Hematopoietic multipotent progenitor cell treated with erythropoietin and hydrocortisone succinate and interleukin-3 and kit ligand, for 8 days (in vitro differentiated cells): ENCODE measurements around the gene MPST.
A peak's percentile ranks its signal among the peaks of the same experiment; 100 is the strongest.

Experiments used
- DNase-seq: peaks from one replicate; pipeline ENCODE4 v3.0.0-alpha.2; 2015

The MPST gene

DNA sequence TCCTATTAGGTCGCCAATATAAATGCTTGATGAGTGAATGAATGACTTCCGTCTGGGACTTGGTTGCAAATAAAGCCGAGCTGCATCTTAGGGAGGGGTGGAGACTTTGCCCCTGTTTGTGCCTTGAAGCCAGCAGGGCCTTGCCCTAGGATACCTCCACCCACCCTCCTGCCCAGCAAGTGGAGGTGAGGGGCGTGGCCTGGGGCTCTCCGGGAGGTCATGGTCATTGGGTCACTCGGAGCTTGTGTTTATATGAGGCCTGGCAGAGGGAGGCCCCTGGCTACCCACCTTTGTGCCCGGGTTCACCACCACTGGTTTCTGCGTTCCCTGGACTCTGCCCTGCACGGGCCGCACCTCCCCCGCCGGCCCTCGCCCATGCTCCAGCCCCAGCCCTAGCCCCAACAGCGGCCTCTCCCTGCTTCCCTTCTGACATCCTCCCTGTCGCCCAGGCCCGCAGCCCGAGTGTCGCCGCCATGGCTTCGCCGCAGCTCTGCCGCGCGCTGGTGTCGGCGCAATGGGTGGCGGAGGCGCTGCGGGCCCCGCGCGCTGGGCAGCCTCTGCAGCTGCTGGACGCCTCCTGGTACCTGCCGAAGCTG is 4.3 kb downstream of the MPST start:
- DNase-seq: no peak

DNA sequence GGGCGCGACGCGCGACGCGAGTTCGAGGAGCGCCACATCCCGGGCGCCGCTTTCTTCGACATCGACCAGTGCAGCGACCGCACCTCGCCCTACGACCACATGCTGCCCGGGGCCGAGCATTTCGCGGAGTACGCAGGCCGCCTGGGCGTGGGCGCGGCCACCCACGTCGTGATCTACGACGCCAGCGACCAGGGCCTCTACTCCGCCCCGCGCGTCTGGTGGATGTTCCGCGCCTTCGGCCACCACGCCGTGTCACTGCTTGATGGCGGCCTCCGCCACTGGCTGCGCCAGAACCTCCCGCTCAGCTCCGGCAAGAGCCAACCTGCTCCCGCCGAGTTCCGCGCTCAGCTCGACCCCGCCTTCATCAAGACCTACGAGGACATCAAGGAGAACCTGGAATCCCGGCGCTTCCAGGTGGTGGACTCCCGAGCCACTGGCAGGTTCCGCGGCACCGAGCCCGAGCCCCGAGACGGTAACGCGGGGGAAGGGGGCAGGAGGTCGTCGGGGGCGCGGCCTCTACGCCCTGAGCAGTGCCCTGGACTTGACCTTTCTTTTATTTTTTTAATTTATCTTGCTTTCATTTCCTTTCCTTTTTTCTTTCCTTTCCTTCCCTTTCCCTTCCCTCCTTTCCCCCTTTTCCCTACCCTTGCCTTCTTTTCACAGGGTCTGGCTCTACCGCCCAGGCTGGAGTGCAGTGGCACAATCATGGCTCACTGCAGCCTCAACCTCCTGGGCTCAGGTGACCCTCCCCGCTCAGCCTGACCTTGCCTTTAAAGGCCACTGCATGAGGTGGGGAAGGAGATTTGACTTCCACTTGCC is 5.0 kb downstream of the MPST start:
- no peak for DNase-seq

DNA sequence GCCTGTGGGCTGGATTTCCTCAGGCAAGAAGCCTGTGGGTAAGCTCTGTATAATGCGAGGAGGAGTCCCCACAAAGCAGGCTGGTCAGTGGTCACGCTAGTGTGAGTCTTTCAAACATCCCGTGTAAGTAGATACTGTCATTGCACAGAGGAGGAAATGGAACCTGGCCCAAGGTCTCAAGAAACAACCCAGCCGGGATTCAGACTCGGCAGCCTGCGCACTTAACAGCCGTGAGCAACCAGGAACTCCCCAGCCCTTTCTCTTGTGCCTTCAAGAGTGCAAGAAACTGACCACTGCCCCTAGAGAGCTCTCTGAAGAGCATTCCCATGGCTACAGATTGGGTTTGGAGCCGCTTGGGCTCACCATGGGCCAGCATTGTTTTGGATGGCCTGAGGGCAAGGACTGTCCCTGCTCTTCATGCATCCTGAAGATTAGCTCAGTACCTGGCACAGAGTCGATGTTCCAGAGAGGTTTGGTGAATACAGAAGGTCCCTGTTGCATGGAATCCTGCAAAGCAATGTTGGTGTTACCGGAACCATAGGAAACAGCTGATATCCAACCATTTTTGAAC is 6.0 kb downstream of the MPST start:
- DNase-seq: no peak

DNA sequence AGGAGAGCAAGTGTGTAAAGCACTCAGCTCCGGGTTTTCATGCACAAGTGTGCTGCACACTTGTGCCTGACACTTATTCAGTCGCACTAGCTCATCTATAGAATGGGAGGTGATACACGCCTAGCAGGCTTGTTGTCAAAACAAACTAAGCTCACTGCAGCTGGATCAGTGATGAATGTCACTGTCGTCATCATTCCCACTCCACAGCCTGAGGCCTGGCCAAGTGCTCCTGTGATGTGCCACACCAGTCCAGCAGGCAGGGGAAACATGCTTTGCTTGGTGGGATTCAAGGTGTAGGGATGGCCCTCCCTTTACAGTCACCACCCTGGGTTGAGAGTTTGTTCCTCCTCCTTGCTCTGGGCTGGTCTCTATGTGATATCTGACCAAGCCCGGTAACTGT is 6.8 kb downstream of the MPST start:
- no peak for DNase-seq

DNA sequence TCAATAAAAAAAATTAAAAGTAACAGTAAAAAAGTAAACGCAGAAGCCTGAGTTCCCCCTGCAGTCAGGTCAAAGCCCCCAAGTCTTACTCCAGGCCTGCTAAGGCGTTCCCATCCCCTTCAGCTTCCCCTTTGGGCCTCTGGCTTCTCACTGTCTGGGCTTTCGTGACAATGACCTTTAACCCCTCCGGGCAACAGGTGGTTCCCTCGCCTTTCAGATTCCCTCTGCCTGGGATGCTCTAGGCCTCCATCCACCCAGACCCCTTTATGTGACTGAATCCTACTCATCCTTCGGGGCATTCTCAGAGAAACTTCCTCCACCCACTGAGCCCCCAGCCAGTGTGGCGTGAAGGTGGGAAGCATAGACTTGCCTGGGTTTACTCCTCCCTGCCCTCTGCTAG is 8.0 kb downstream of the MPST start:
- no peak for DNase-seq

DNA sequence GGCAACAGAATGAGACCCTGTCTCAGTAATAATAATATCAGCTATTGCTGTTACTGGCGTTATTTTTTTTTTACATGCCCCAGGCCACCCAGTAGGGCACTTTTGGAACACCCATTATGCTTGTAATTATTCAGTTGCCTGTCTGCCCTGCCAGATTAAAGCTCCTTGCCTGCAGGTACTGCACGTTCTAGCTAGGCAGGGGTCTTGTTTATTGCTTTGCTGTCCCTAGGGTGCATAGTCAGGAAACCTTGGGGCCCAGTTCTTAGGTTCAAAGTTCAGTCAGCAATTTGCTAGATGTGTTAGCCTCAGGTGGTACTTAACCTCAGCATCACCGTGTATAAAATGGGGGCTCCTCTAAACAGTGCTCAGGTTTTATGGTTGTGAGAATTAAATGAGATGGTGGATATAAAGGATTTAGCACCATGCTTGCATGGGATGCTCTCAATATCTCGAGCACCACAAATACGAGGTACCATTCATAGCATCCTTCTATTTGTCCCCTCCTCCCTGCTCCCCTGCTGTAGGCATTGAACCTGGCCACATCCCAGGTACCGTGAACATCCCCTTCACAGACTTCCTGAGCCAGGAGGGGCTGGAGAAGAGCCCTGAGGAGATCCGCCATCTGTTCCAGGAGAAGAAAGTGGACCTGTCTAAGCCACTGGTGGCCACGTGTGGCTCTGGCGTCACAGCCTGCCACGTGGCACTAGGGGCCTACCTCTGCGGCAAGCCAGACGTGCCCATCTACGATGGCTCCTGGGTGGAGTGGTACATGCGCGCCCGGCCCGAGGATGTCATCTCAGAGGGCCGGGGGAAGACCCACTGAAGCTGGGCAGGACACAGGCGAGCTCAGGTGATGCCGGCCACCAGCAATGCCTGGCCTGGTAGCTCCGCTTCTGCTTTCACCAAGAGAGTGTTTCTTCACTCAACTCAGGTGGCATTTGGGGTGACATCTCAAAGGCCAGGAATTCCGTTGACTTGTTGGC is 9.4 kb downstream of the MPST start:
- no peak for DNase-seq

DNA sequence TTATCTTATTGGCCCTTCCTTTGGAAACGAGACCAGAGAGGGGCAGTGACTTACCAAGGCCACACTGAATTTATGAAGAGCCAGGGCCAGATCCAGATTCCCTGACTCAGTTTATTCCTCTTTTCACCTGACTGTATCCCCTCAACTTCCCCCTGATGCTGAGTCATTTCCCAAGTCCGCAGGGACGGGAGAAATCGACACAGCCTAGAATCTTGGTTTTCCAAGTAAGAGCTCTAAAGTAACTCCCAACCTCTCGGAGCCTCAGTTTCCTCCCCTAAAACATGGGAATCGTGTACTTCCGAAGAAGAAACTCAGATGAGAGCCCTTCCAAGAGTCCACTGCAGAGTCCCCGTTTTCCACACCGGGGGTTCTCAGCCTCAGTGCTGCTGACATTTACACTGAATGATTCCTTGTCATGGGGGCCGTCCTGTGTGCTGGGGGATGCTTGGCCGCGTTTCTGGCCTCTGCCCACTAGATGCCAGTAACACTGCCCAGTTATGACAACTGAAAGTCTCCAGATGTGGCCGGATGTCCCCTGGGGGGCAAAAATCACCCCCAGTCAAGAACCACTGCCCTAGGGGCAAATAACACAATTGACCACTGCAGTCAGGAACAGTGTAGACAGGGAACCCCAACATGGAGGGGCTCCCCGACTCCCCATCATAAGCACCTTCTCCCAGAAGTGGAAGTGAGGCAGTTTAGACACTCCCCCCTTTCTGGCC is 11.2 kb downstream of the MPST start:
- no peak for DNase-seq

DNA sequence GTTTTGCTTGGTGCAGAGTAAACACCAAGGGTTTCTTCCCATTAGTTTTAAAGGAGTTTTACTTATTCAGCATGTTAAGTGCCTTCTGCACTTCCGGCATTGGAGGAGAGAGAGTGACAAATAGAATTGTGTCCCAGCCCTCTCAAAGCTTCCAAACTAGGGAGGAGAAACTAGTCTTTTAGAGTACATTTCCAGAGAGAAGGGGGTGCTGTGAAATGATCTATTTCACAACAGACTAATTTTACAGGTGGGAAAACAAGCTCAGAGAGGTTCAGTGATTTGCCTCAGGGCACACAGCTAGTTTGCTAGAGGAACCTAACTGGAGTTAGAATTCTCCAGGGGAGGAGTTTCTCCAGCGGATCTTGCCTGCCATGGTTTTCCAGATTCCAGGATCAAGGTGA is 12.6 kb downstream of the MPST start:
- no peak for DNase-seq

DNA sequence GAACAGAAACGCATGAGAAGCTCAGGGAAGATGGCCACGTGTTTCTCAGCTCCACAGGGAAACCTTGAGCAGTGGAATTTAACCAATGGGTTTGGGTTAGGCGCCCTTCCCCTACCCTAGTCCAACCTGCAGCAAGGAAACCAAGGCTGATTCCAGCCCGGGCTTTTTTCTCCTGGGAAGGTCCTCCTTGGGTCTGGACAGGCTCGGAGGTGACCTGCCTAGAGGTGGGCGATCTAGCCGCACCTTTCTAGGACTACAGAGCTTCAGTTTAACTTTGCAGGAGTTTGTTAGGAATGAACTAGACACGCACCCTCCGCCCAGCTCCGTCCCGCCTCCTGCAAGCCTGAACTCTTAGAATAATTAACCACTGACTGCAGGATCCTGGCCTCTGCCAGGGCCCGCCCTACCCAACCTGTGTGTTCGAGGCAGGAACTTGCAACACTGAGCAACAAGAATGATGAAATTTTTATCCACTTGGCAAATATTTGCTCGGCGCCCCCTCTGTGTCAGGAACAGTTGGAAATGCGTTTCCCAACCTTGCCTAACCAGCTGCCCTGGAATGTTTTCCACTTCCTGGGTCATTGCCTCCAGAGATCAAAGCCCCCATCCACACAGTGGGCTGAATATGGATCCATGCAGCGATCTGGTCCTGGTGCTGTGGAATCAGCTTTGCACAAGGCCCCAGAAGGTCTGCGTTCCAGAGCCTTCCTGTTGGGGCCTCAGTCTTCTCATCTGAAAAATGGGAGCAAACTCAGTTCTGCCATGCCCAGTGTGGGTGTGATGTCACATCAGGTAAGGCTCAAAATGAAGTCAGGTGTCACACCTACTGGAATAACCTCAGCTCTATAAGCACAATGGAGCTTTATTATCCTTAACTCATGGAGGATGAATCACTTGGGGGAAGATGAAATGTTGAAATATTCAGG is 13.3 kb downstream of the MPST start:
- no peak for DNase-seq

DNA sequence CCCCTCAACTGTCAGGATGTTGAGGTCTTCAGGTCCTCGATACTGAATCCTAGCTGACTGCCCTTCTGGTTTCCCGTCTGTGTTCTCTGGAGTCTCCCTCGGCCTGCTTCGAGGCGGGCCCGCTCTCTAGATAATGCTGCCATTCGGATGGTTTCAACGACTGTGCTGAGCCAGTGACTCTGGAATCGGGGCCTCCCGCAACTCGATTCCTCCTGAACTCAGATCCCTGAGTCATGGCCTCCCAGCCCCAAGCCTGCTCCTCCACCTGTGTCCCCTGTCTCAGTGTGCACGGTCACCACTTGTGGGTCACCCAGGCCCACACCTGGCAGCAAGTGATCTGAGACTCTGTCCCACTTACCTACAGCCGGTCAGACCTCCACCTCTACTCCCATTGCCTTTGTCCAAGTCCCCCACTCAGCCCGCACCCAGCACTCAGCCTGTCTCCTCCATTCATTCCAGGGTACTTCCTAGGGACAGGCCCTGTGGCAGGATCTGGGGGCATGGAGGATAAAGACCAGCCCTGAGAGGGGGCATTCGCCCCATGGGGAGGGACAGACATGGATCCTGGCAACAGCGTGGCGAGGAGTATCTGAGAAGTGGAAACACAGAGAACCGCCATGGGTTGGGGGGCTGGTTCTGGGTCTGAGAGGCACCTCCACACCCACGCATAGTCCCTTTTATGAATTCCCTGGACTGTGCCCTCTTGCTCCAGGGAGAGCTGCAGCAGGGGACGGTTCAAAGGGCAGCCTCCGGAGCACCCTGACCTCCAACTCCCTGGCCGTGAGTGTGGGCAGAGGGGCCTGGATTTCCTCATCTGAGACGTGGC is 14.3 kb downstream of the MPST start:
- DNase-seq: no peak

DNA sequence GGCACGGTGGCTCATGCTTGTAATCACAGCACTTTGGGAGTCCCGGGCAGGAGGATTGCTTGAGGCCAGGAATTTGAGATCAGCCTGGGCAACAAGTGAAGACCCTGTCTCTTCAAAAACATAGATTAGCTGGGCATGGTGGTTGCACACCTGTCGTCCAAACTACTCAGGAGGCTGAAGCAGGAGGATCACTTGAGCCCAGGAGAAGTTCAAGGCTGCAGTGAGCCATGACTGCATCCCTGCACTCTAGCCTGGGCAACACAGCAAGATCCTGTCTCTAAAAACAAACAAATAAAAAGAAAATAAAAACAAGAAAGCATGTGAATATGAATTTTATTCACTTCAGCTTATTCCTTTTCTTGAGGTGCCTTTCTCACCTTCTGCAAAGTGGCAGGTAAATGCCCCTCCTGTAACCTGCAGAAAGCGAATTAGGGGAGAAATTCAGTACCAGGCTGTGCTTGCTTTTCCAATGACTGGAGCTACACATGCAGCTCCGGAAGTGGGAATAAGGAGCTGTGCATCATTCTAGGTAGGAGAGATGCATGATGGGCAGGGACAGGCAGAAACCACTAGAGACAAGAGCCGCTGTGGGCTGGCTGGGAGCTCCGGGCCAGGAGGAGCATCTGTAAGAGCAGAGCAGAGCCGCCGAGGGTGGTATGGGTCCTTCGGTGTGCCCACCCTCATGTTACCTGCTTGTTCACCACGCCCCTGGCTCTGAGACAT is 17.3 kb downstream of the MPST start:
- DNase-seq: no peak

DNA sequence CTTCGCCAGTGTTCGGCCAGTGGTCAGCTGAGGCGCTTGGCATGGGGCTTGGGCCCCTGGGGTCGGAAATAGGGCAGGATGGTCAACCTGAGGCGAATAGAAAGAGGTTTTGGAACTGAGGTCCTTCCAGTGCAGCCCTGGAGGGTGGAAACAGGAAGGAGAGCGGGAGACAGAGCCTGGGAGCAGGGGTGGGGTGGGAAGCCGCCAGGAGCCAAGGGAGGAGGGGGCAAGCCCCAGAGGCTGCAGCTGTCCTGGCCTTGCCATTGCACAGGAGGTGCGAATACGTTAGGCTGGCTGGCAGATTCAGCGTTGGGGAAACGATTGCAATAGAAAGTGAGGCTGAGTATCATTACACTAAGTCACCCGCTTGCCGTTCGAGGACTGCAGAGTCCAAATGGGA is 18.1 kb downstream of the MPST start:
- no peak for DNase-seq

DNA sequence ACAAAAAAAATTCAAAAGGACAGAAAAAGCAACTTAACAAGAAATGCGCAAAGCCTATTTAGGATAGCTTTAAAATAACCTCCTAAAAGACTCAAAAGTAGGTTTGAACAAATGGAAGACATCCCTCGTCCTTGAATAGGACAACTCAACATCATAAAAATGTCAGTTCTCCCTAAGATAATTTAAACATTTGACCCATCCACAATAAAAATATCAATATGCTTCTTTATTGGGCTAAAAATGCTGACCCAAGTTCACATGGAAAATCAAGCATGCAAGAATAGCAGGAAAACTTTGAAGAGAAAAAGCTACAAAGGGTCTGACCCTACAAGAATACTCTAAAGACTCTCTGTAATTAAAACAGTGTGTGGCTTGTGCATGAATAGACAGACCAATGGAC is 19.9 kb downstream of the MPST start:
- DNase-seq: no peak

DNA sequence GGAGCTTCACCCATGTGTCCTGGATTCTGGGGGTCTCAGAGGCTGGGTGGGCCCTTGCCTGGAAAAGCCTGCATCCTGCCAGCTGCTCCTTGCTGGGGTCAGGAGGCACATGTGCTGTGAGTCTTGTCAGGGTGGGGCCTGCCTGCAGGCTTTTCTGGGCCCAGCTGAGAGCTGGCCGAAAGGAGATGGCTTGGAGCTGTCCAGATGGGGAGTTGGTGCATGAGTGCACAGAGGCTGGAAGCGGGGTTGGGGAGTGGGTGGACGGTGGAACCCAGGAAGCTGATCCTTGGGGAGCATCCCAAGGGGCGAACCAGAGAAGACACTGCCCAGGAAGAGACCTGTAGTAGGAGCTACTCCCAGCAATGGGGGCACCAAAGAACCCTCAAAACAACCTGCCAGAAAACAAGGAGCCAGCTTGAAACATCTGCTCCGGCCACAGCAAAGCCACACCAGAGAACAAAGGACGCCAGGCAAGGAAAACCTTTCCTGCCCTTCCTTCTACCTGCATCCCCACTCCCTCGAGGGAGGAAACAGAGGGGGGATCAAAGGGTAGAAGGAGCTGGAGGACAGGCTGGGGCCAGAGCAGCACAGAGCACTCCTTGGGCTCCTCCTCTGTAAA is 23.8 kb downstream of the MPST start:
- DNase-seq: no peak

DNA sequence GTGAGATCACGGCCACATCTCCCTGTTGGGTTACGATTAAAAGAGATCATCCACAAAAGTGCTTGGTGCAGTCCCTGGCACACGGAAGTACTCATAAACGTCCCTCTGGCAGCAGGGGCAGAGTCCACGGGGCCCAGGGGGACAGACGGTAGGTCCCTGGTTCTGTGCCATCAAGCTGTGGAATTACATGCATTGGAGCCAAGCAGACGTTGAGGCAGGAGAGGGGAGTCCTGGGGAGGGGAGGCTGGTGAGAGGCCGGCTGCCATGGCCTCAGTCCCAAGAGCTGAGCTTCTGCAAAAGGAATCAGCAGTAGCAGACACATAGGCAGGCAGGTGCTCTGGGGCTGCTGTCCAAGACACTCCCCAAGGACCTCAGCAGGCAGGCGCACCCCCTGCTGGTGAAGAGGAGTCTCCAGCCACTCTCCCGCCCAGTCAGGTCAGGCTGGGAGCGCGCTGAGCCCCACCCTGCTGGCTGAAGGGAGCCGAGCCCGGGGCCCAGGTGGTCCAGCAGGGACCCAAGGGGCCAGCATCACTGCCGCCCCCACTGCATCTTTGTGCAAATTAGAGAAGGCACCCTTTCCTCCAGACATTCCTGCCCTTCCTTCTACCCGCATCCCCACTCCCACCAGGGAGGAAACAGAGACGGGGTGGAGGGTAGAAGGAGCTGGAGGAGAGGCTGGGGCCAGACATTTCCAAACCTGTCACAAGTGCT is 24.4 kb downstream of the MPST start:
- peak; percentile 83 for DNase-seq

DNA sequence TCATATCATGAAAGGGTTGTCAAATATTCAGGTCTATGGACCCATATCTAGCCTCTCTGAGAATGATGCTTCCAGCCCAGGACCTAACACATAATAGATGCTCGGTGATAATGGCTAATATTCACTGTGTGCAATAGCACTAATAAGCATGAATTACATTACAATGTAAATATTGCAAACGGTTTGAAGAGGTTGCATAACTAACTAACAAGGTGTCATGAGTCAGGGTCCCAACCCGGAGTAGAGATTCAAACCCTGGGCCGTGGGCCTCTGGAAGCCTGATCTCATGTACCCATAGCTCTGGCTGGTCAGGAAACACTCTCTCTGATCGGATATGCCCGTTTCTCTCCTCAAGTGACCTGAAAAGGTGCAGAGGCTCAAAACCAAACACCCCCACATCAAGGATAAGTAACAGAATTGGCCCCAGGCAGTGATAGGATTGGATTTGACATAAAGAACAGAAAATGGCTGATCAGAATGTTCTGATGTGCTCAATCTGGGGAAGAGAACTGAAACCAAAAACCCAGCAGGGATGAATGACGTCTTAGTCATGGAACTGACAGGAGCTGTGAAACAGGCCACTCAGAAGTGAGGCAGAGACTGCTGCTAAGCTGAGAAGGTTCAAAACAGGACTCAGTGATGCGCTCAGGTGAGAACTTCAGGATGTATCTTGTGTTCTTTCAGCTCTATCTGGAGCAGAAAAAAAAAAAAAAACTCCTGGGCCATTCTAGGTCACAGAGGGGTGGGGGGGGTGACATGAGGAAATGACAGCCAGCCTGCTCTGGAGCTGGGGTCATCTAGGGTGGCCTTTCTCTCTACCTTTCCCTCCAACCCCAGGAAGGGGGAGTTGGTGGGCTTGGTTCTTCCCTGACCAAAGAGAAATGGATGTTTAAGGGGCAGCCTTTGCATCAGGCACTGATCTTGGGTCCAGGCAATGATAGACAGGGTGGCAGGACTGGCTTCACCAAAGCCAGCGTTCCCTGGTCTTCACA is 25.4 kb downstream of the MPST start:
- no peak for DNase-seq

DNA sequence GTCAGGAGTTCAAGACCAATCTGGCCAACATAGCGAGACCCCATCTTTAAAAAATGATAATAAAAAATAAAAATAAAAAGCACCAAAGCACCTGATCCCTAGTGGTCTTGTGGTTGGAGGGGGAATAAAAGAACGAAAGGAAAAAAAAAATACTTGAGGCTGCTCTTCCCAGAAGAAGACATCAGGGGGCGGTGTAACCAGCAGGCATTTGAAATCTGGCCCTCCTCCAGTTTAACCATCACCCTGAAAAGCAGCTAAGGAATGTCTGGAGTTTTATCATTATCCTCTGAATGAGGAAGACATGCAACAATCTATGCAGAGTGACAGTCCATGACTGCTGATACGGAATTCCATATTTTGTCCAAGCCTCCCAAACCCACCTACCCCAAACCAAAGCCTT is 26.4 kb downstream of the MPST start:
- DNase-seq: peak; percentile 37
